Panc1 (cell line): Measurements from ENCODE around the gene PIGS. TPM values are rescaled to one million over a fixed set of nuclear protein-coding genes. Genes with fewer than 3 reads are reported as not detected.
"Not testable (repeated sequence)": the region's sequence is repeated elsewhere in the genome, so short reads cannot be mapped to it uniquely, and the experiment has no call there.

Source experiments
- ATAC-seq: fragments of 200-7000 bp; cut with Tn5 transposase; 2 replicates; pipeline ENCODE4 v1.9.1; 2020; ENCODE audit warnings: mild to moderate bottlenecking, moderate library complexity
- BruUV-seq: library from RNA; stranded (reverse); fragments of 400-500 nt; replicated peaks from 2 replicates; lab custom pipeline; 2021; lab: Mats Ljungman, UMichigan
- CTCF ChIA-PET: fragments of 300-600 bp; sonication (Branson Sonifier 250); formaldehyde crosslinking; loops from one replicate; lab custom pipeline; 2022; ENCODE audit warnings: antibody characterized with exemption; lab: Charles Lee
- POLR2A ChIA-PET: fragments of 300-600 bp; sonication (Branson Sonifier 250); formaldehyde crosslinking; loops from one replicate; lab custom pipeline; 2022; ENCODE audit warnings: antibody characterized with exemption; lab: Charles Lee
- DNase-seq: peaks from one replicate; pipeline ENCODE4 v3.0.0-alpha.2; 2010; ENCODE audit warnings: low read depth, low spot score
- H3K27ac ChIP-seq: 2 replicates; pipeline ENCODE4 v1.5.1; 2011; ENCODE audit warnings: mild to moderate bottlenecking, low read length, inconsistent platforms
- H3K27me3 ChIP-seq: fragments of 200-500 bp; sonication (Bioruptor generic); 2 replicates; pipeline ENCODE4 v1.6.0; 2014; ENCODE audit warnings: low read length, inconsistent platforms; ENCODE audit not compliant: control insufficient read depth, insufficient read depth
- H3K36me3 ChIP-seq: fragments of 200-500 bp; sonication (Bioruptor generic); 2 replicates; pipeline ENCODE4 v1.5.1; 2014; ENCODE audit warnings: inconsistent platforms, mild to moderate bottlenecking, low read length, moderate library complexity; ENCODE audit not compliant: control insufficient read depth, insufficient read depth
- H3K4me1 ChIP-seq: 2 replicates; pipeline ENCODE4 v1.5.1; 2011; ENCODE audit warnings: inconsistent platforms, mild to moderate bottlenecking, low read length, moderate library complexity; ENCODE audit not compliant: control insufficient read depth, insufficient read depth
- H3K4me3 ChIP-seq, 2 experiments: 2 replicates each; pipeline ENCODE4 v1.5.1; 2011 to 2012; ENCODE audit warnings: low read depth in 2 of 2, low read length in 2 of 2, mild to moderate bottlenecking in 2 of 2, inconsistent platforms in 1 of 2, moderate library complexity in 1 of 2
- H3K9me3 ChIP-seq: fragments of 200-500 bp; sonication (Bioruptor generic); 2 replicates; pipeline ENCODE4 v1.5.1; 2014; ENCODE audit warnings: low read depth, mild to moderate bottlenecking, inconsistent platforms, low read length, moderate library complexity; ENCODE audit not compliant: control insufficient read depth, insufficient read depth
- POLR2AphosphoS5 ChIP-seq: IDR thresholded peaks from 2 replicates; pipeline ENCODE4 v1.6.1; 2012; ENCODE audit warnings: mild to moderate bottlenecking, low read depth, low read length, moderate library complexity
- REST ChIP-seq, 2 experiments: IDR thresholded peaks; 2 replicates each; pipeline ENCODE4 v1.6.1; 2011 to 2012; ENCODE audit warnings: low read depth in 2 of 2, control low read depth in 1 of 2, low read length in 1 of 2, mild to moderate bottlenecking in 1 of 2, moderate library complexity in 1 of 2; ENCODE audit not compliant: insufficient read depth in 1 of 2
- SIN3A ChIP-seq: IDR thresholded peaks from 2 replicates; pipeline ENCODE4 v1.6.1; 2012; ENCODE audit warnings: low read depth, mild to moderate bottlenecking, low read length, moderate library complexity, borderline replicate concordance; ENCODE audit not compliant: insufficient read depth
- TCF7L2 ChIP-seq: IDR thresholded peaks from 2 replicates; pipeline ENCODE4 v1.6.1; 2011; ENCODE audit warnings: mild to moderate bottlenecking, low read depth, low read length, inconsistent platforms
- in situ Hi-C: cut with HindIII; loops from 2 replicates; pipeline ENCODE4 v1.10.0; 2016; ENCODE audit warnings: low sequenced_read_pairs, low pct_unique_long_range_greater_than_20kb
- intact Hi-C: fragments of 100-400 bp; cut with micrococcal nuclease; formaldehyde crosslinking; loops from one replicate; pipeline ENCODE4 v1.10.0; 2022; ENCODE audit not compliant: unreplicated experiment
- total RNA-seq: library from RNA; stranded (reverse); gene quantifications from one replicate; pipeline ENCODE4 v1.2.1, GENCODE V29; 2021; ENCODE audit not compliant: unreplicated experiment
- TF ChIP-seq, protein P1 (sequence below): fragments of 450-650 bp; IDR thresholded peaks from 2 replicates; pipeline ENCODE4 v1.5.1; 2017; ENCODE audit warnings: mild to moderate bottlenecking

The PIGS gene
- total RNA-seq, 1 experiment from 2014 or later = 78.8 TPM

DNA sequence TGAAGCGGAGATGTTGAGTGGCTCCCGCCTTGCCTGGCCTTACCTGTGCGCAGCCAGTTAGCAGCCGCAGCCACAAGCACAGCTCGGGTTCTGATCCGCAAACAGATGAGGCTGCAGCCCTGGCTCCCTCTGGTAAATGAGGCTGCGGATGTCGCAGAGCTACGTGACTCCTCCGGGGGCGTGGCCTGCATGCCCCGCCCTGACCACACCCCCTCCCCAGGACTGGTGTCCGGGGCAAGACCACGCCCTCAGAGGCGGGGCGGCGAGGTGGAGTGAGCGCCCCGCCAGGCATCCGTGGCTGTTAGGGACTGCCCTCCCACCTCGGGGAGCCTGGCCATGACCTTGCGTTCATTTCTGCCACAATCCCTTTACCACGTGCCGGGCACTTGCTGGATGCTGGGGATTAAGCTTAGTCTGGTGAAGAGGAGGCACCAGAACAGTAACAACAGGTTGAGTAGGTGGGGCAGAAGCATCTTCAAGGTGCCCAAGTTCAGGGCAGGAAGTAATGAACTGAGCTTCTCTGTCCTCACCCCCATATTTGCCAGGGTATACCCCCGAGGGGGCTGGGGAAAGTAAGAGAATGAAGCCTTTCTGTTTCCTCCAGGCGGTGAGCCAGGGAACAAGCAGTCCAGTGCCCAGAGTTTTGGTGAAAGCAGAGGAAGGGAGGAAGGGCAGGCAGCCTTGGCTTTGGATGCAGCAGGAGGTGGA is 5.6 kb upstream of the PIGS start, which contains the start of gene ALDOC:
ALDOC (minus strand) TSS at position 138 of the 708 bp plus-strand sequence. CDS start 1,363 bp downstream, outside the sequence.
- Histone ChIP-seq H3K4me3 (no peak within 1 kb of the TSS), H3K9me3 (no peaks in the 10 kb centered on the region), H3K27ac (peak within 1 kb of the TSS; percentile 44; the same call in 1 of the 2 replicates), H3K4me1 (peaks cover 12% of the 10 kb centered on the region), H3K36me3 (peaks cover 3% of the 10 kb centered on the region), H3K27me3 (no peaks in the 10 kb centered on the region)
- no peak for TF ChIP-seq TCF7L2
- peak; percentile 62; the same call in 1 of the 2 replicates for TF ChIP-seq POLR2AphosphoS5
- TF ChIP-seq, protein P1, sequence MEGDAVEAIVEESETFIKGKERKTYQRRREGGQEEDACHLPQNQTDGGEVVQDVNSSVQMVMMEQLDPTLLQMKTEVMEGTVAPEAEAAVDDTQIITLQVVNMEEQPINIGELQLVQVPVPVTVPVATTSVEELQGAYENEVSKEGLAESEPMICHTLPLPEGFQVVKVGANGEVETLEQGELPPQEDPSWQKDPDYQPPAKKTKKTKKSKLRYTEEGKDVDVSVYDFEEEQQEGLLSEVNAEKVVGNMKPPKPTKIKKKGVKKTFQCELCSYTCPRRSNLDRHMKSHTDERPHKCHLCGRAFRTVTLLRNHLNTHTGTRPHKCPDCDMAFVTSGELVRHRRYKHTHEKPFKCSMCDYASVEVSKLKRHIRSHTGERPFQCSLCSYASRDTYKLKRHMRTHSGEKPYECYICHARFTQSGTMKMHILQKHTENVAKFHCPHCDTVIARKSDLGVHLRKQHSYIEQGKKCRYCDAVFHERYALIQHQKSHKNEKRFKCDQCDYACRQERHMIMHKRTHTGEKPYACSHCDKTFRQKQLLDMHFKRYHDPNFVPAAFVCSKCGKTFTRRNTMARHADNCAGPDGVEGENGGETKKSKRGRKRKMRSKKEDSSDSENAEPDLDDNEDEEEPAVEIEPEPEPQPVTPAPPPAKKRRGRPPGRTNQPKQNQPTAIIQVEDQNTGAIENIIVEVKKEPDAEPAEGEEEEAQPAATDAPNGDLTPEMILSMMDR = no peak
- TF ChIP-seq SIN3A = no peak
- POLR2A ChIA-PET = interaction anchor here (0.9 to 1.6 kb wide), 2 partner anchors 22 to 143 kb away, joined by 3 to 4 read pairs; partner anchors contain the start of genes RPL23A and SPAG5
- DNase-seq (peak; percentile 27), ATAC-seq (peak; percentile 90)
- BruUV-seq = no TSS peak
- CTCF ChIA-PET = interaction anchor here (0.6 kb wide), 1 partner anchor 70 kb away, joined by 4 read pairs; no protein-coding TSS in a partner anchor
- in situ Hi-C loops (no loop called here), intact Hi-C loops (no loop called here)

- BruUV-seq, H3K27ac ChIP-seq, CTCF ChIA-PET, DNase-seq, H3K9me3 ChIP-seq, H3K4me3 ChIP-seq, in situ Hi-C loops, ATAC-seq, H3K27me3 ChIP-seq, H3K36me3 ChIP-seq, intact Hi-C loops: not testable (repeated sequence)
- POLR2A ChIA-PET = interaction anchor here (1.6 kb wide), 1 partner anchor 23 kb away, joined by 3 read pairs; the partner anchor contains the start of gene SPAG5
- H3K4me1 ChIP-seq = peaks cover 14% of the 10 kb centered on the region
Observed at GRCh38 chr17:28576016-28576415, 4.7 kb upstream of the PIGS start.

GRCh38 chr17:28575126-28575795 is 3.9 kb upstream of the PIGS start:
- no peak overlapping the region for H3K27ac ChIP-seq
- TF ChIP-seq REST (IDR thresholded peaks at IDR 0.05; ENCODE audit: insufficient read depth in 1 of 2, low read depth in 2 of 2, low read length in 1 of 2) (no peak), POLR2AphosphoS5 (no peak), TCF7L2 (no peak), SIN3A (no peak)
- TF ChIP-seq, protein P1 = no peak
- ChIA-PET POLR2A (no interaction called here), CTCF (interaction anchor here (0.9 kb wide), 1 partner anchor 159 kb away, joined by 3 read pairs; no protein-coding TSS in a partner anchor)
- no peak for ATAC-seq
- no peak overlapping the region for H3K4me3 ChIP-seq
- no peaks in the 10 kb centered on the region for H3K9me3 ChIP-seq
- no peak for DNase-seq
- in situ Hi-C loops (no loop called here), intact Hi-C loops (no loop called here)
- H3K36me3 ChIP-seq = peaks cover 3% of the 10 kb centered on the region
- no peaks in the 10 kb centered on the region for H3K27me3 ChIP-seq
- H3K4me1 ChIP-seq = peaks cover 17% of the 10 kb centered on the region
- no TSS peak for BruUV-seq
